Inflammatory macrophage treated with lipopolysaccharide for 4 hours (primary cell): ENCODE measurements around the gene TXNRD3.
A peak's percentile ranks its signal among the peaks of the same experiment; 100 is the strongest.

Source experiments
- DNase-seq: peaks from one replicate; pipeline ENCODE4 v3.0.0-alpha.2; 2020

The TXNRD3 gene

GRCh38 chr3:126671521-126671920 lies 16.6 kb upstream of the TXNRD3 start:
- DNase-seq = peak; percentile 27

GRCh38 chr3:126668450-126669401 lies 13.8 kb upstream of the TXNRD3 start:
- no peak for DNase-seq

GRCh38 chr3:126667631-126668449 lies 12.9 kb upstream of the TXNRD3 start:
- no peak for DNase-seq

- DNase-seq = no peak
These were observed 12.0 kb upstream of the TXNRD3 start for GRCh38 chr3:126666658-126667528.

- DNase-seq = no peak
These were observed 11.2 kb upstream of the TXNRD3 start for GRCh38 chr3:126665959-126666657.

- no peak for DNase-seq
These were observed 10.5 kb upstream of the TXNRD3 start for GRCh38 chr3:126665221-126665936.

- DNase-seq = no peak
These were observed 9.8 kb upstream of the TXNRD3 start for GRCh38 chr3:126664591-126665214.

GRCh38 chr3:126663750-126664149 lies 8.8 kb upstream of the TXNRD3 start:
- DNase-seq = no peak

- no peak for DNase-seq
These were observed 8.3 kb upstream of the TXNRD3 start for GRCh38 chr3:126663257-126663656.

- DNase-seq = peak; percentile 33
These were observed 6.8 kb upstream of the TXNRD3 start for GRCh38 chr3:126661532-126662364.

- no peak for DNase-seq
These were observed 5.3 kb upstream of the TXNRD3 start for GRCh38 chr3:126659915-126660886.

- no peak for DNase-seq
These were observed 3.7 kb upstream of the TXNRD3 start for GRCh38 chr3:126658584-126658983.

- DNase-seq = no peak
These were observed 3.0 kb upstream of the TXNRD3 start for GRCh38 chr3:126657901-126658300.

- no peak for DNase-seq
These were observed 1.6 kb upstream of the TXNRD3 start for GRCh38 chr3:126656371-126657134.

- DNase-seq = no peak
These were observed 963 bp upstream of the TXNRD3 start for GRCh38 chr3:126655887-126656286.

- DNase-seq = no peak
These were observed 5.3 kb downstream of the TXNRD3 start for GRCh38 chr3:126649556-126650092.

GRCh38 chr3:126646674-126647073 lies 8.2 kb downstream of the TXNRD3 start:
- DNase-seq = no peak

- DNase-seq = no peak
These were observed 10.3 kb downstream of the TXNRD3 start for GRCh38 chr3:126644615-126645014.
